ENCODE data around the gene PTBP1.

- TF ChIP-seq, protein P1, sequence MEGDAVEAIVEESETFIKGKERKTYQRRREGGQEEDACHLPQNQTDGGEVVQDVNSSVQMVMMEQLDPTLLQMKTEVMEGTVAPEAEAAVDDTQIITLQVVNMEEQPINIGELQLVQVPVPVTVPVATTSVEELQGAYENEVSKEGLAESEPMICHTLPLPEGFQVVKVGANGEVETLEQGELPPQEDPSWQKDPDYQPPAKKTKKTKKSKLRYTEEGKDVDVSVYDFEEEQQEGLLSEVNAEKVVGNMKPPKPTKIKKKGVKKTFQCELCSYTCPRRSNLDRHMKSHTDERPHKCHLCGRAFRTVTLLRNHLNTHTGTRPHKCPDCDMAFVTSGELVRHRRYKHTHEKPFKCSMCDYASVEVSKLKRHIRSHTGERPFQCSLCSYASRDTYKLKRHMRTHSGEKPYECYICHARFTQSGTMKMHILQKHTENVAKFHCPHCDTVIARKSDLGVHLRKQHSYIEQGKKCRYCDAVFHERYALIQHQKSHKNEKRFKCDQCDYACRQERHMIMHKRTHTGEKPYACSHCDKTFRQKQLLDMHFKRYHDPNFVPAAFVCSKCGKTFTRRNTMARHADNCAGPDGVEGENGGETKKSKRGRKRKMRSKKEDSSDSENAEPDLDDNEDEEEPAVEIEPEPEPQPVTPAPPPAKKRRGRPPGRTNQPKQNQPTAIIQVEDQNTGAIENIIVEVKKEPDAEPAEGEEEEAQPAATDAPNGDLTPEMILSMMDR (IDR thresholded peaks at IDR 0.05; ENCODE audit: low read length): no peak
- TF ChIP-seq EZH2 (optimal IDR thresholded peaks at IDR 0.05; ENCODE audit: low read depth, low read length): no peak
- no peak for TF ChIP-seq EZH2phosphoT487 (IDR thresholded peaks at IDR 0.05; ENCODE audit: low read length)
Measured at GRCh38 chr19:824885-825284, 27.6 kb downstream of the PTBP1 start.

Data from MM.1S (cell line).